HEK293 (cell line): ENCODE data around the gene SLC35F3.
A peak's percentile ranks its signal among the peaks of the same experiment; 100 is the strongest.

ENCODE experiments used
- BCL11B ChIP-seq: fragments of 450-650 bp; formaldehyde crosslinking; IDR thresholded peaks from 2 replicates; pipeline ENCODE4 v1.5.1; 2016; ENCODE audit warnings: low read depth, missing biosample characterization, missing genetic modification characterization
- CTCF ChIP-seq: fragments of 450-650 bp; formaldehyde crosslinking; IDR thresholded peaks from 2 replicates; pipeline ENCODE4 v1.5.1; 2016; ENCODE audit warnings: missing biosample characterization, missing genetic modification characterization
- EGR2 ChIP-seq: fragments of 450-650 bp; formaldehyde crosslinking; IDR thresholded peaks from 2 replicates; pipeline ENCODE4 v1.5.1; 2016; ENCODE audit warnings: low read depth, missing biosample characterization, missing genetic modification characterization
- KLF16 ChIP-seq: fragments of 450-650 bp; formaldehyde crosslinking; IDR thresholded peaks from 2 replicates; pipeline ENCODE4 v1.5.1; 2017; ENCODE audit warnings: missing biosample characterization, missing genetic modification characterization
- MYNN ChIP-seq: fragments of 450-650 bp; formaldehyde crosslinking; IDR thresholded peaks from 2 replicates; pipeline ENCODE4 v1.5.1; 2016; ENCODE audit warnings: missing biosample characterization, missing genetic modification characterization, borderline replicate concordance
- RBAK ChIP-seq: fragments of 450-650 bp; formaldehyde crosslinking; IDR thresholded peaks from 2 replicates; pipeline ENCODE4 v1.5.1; 2016; ENCODE audit warnings: missing biosample characterization, missing genetic modification characterization
- SP2 ChIP-seq: fragments of 450-650 bp; formaldehyde crosslinking; IDR thresholded peaks from 2 replicates; pipeline ENCODE4 v1.5.1; 2016; ENCODE audit warnings: missing biosample characterization, missing genetic modification characterization
- ZBTB10 ChIP-seq: fragments of 450-650 bp; formaldehyde crosslinking; IDR thresholded peaks from 2 replicates; pipeline ENCODE4 v1.5.1; 2016; ENCODE audit warnings: missing biosample characterization, missing genetic modification characterization
- ZBTB21 ChIP-seq: fragments of 450-650 bp; formaldehyde crosslinking; IDR thresholded peaks from 2 replicates; pipeline ENCODE4 v1.5.1; 2017; ENCODE audit warnings: missing biosample characterization, missing genetic modification characterization
- ZFP3 ChIP-seq: fragments of 450-650 bp; formaldehyde crosslinking; IDR thresholded peaks from 2 replicates; pipeline ENCODE4 v1.5.1; 2016; ENCODE audit warnings: low read depth, missing biosample characterization, missing genetic modification characterization
- ZNF121 ChIP-seq: fragments of 450-650 bp; formaldehyde crosslinking; IDR thresholded peaks from 2 replicates; pipeline ENCODE4 v1.5.1; 2016; ENCODE audit warnings: missing biosample characterization, missing genetic modification characterization
- ZNF157 ChIP-seq: fragments of 450-650 bp; formaldehyde crosslinking; IDR thresholded peaks from 2 replicates; pipeline ENCODE4 v1.5.1; 2016; ENCODE audit warnings: missing biosample characterization, missing genetic modification characterization
- ZNF211 ChIP-seq: fragments of 450-650 bp; formaldehyde crosslinking; IDR thresholded peaks from 2 replicates; pipeline ENCODE4 v1.5.1; 2016; ENCODE audit warnings: low read depth, missing biosample characterization, missing genetic modification characterization
- ZNF274 ChIP-seq, 2 experiments: fragments of 200-500 bp in 1 of 2; fragments of 450-650 bp in 1 of 2; sonication (Bioruptor generic) in 1 of 2; formaldehyde crosslinking in 1 of 2; IDR thresholded peaks; 2 replicates each; pipeline versions ENCODE4 v1.5.1 to v1.6.1; 2014 to 2016; ENCODE audit warnings: borderline replicate concordance in 1 of 2, inconsistent platforms in 1 of 2, low read length in 1 of 2, missing biosample characterization in 1 of 2, missing genetic modification characterization in 1 of 2
- ZNF354C ChIP-seq: fragments of 450-650 bp; formaldehyde crosslinking; IDR thresholded peaks from 2 replicates; pipeline ENCODE4 v1.5.1; 2016; ENCODE audit warnings: missing biosample characterization, missing genetic modification characterization, low read depth, borderline replicate concordance
- ZNF501 ChIP-seq: fragments of 450-650 bp; formaldehyde crosslinking; IDR thresholded peaks from 2 replicates; pipeline ENCODE4 v1.5.1; 2016; ENCODE audit warnings: missing biosample characterization, missing genetic modification characterization
- ZNF510 ChIP-seq: fragments of 450-650 bp; formaldehyde crosslinking; IDR thresholded peaks from 2 replicates; pipeline ENCODE4 v1.5.1; 2018; ENCODE audit warnings: mild to moderate bottlenecking, missing genetic modification characterization, missing biosample characterization; ENCODE audit not compliant: insufficient replicate concordance
- ZNF558 ChIP-seq: fragments of 450-650 bp; formaldehyde crosslinking; IDR thresholded peaks from 2 replicates; pipeline ENCODE4 v1.5.1; 2016; ENCODE audit warnings: missing biosample characterization, missing genetic modification characterization
- ZNF571 ChIP-seq: fragments of 450-650 bp; formaldehyde crosslinking; IDR thresholded peaks from 2 replicates; pipeline ENCODE4 v1.5.0; 2017; ENCODE audit warnings: missing biosample characterization, missing genetic modification characterization
- ZNF629 ChIP-seq: fragments of 450-650 bp; formaldehyde crosslinking; IDR thresholded peaks from 2 replicates; pipeline ENCODE4 v1.5.1; 2017; ENCODE audit warnings: missing biosample characterization, missing genetic modification characterization
- ZNF776 ChIP-seq: fragments of 450-650 bp; formaldehyde crosslinking; IDR thresholded peaks from 2 replicates; pipeline ENCODE4 v1.5.0; 2017; ENCODE audit warnings: missing biosample characterization, missing genetic modification characterization, borderline replicate concordance
- ZNF792 ChIP-seq: fragments of 450-650 bp; formaldehyde crosslinking; IDR thresholded peaks from 2 replicates; pipeline ENCODE4 v1.5.1; 2016; ENCODE audit warnings: missing biosample characterization, missing genetic modification characterization
- ZNF837 ChIP-seq: fragments of 450-650 bp; formaldehyde crosslinking; IDR thresholded peaks from 2 replicates; pipeline ENCODE4 v1.5.1; 2016; ENCODE audit warnings: missing biosample characterization, missing genetic modification characterization
- ZSCAN18 ChIP-seq: fragments of 450-650 bp; formaldehyde crosslinking; IDR thresholded peaks from 2 replicates; pipeline ENCODE4 v1.5.1; 2016; ENCODE audit warnings: missing biosample characterization, missing genetic modification characterization
- ZSCAN23 ChIP-seq: fragments of 450-650 bp; formaldehyde crosslinking; IDR thresholded peaks from 2 replicates; pipeline ENCODE4 v1.5.1; 2016; ENCODE audit warnings: missing biosample characterization, missing genetic modification characterization
- TF ChIP-seq, protein P1 (sequence below): fragments of 450-650 bp; formaldehyde crosslinking; IDR thresholded peaks from 2 replicates; pipeline ENCODE4 v1.5.1; 2017; ENCODE audit warnings: missing biosample characterization, missing genetic modification characterization
- TF ChIP-seq, protein P2 (sequence below): fragments of 450-650 bp; formaldehyde crosslinking; IDR thresholded peaks from 2 replicates; pipeline ENCODE4 v1.5.0; 2017; ENCODE audit warnings: missing biosample characterization, missing genetic modification characterization, borderline replicate concordance
- TF ChIP-seq, protein P3 (sequence below): sonication (generic); formaldehyde crosslinking; IDR thresholded peaks from 2 replicates; pipeline ENCODE4 v1.8.1; 2022; ENCODE audit warnings: mild to moderate bottlenecking, moderate library complexity, missing genetic modification reagents

SLC35F3 gene

DNA sequence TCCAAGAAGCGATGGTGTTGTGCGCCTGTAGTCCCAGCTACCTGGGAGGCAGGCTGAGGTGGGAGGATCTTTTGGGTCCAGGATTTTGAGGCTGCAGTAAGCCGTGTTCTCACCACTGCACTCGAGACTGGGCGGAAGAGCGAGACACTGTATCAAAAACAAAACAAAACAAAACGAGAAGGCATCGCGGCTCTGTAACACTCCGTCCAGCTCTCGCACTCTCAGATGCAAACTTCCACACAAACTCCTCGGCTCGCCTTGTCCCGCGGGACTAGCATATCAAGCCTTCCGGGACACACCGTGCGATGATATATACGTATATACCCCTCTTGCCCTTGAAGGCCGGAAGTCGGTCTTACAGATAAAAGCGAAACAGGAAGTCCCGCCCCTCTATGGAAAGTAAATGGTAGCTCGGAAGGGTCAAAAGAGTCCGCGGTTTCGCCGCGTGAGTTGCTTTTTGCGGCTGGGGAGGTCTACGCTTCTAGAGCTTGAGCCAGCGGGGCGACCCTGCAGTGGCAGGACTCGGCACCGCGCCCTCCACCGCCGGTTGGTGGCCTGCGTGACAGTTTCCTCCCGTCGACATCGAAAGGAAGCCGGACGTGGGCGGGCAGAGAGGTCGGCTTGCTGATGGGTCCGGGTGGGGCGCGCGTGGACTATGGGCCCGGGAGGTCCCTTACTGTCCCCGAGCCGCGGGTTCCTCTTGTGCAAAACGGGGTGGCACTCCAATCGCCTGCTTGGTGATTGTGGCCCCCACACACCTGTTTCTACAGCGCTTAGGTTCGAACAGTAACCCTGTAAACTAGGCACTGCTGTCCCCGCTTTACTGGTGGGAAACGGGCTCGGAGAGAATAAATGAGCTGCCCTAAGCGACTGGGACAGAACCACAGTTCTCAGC, 468.8 kb downstream of the SLC35F3 start, which contains the start of gene COA6 (continued):
- no peak for TF ChIP-seq ZNF211 (tag by site-specific recombination)
- TF ChIP-seq, protein P1, sequence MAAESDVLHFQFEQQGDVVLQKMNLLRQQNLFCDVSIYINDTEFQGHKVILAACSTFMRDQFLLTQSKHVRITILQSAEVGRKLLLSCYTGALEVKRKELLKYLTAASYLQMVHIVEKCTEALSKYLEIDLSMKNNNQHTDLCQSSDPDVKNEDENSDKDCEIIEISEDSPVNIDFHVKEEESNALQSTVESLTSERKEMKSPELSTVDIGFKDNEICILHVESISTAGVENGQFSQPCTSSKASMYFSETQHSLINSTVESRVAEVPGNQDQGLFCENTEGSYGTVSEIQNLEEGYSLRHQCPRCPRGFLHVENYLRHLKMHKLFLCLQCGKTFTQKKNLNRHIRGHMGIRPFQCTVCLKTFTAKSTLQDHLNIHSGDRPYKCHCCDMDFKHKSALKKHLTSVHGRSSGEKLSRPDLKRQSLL (tag by site-specific recombination): peak; percentile 47; the same call in 1 of the 2 replicates
- TF ChIP-seq ZSCAN23 (tag by site-specific recombination): peak; percentile 59; the same call in 1 of the 2 replicates
- TF ChIP-seq KLF16 (tag by site-specific recombination): peak; percentile 100
- TF ChIP-seq CTCF: peak; percentile 89
- peak; percentile 90 for TF ChIP-seq ZNF629 (tag by site-specific recombination)
- TF ChIP-seq ZNF157 (tag by site-specific recombination): no peak
- TF ChIP-seq MYNN (tag by site-specific recombination): no peak; the same call in 1 of the 2 replicates
- TF ChIP-seq ZNF837 (tag by site-specific recombination): no peak
- peak; percentile 98 for TF ChIP-seq ZNF501 (tag by site-specific recombination)
- TF ChIP-seq ZNF792 (tag by site-specific recombination): peak; percentile 69; the same call in 1 of the 2 replicates
- TF ChIP-seq RBAK (tag by site-specific recombination): no peak
- peak; percentile 72; the same call in 1 of the 2 replicates for TF ChIP-seq ZBTB21 (tag by site-specific recombination)
- peak; percentile 67 for TF ChIP-seq BCL11B (tag by site-specific recombination)
- TF ChIP-seq ZNF121 (tag by site-specific recombination): peak; percentile 95
- peak; percentile 92 for TF ChIP-seq EGR2
- no peak for TF ChIP-seq ZFP3
- TF ChIP-seq SP2 (tag by site-specific recombination): peak; percentile 92
- TF ChIP-seq ZNF510 (tag by site-specific recombination): no peak
- TF ChIP-seq ZNF354C (tag by site-specific recombination): no peak
- TF ChIP-seq, protein P2, sequence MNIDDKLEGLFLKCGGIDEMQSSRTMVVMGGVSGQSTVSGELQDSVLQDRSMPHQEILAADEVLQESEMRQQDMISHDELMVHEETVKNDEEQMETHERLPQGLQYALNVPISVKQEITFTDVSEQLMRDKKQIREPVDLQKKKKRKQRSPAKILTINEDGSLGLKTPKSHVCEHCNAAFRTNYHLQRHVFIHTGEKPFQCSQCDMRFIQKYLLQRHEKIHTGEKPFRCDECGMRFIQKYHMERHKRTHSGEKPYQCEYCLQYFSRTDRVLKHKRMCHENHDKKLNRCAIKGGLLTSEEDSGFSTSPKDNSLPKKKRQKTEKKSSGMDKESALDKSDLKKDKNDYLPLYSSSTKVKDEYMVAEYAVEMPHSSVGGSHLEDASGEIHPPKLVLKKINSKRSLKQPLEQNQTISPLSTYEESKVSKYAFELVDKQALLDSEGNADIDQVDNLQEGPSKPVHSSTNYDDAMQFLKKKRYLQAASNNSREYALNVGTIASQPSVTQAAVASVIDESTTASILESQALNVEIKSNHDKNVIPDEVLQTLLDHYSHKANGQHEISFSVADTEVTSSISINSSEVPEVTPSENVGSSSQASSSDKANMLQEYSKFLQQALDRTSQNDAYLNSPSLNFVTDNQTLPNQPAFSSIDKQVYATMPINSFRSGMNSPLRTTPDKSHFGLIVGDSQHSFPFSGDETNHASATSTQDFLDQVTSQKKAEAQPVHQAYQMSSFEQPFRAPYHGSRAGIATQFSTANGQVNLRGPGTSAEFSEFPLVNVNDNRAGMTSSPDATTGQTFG (tag by site-specific recombination): no peak
- TF ChIP-seq ZNF558: no peak; the same call in 1 of the 2 replicates
- no peak for TF ChIP-seq ZNF776 (tag by site-specific recombination)
- no peak for TF ChIP-seq ZNF274 (IDR thresholded peaks at IDR 0.05; ENCODE audit: low read length)
- no peak for TF ChIP-seq ZNF274 (tag by site-specific recombination; IDR thresholded peaks at IDR 0.05; ENCODE audit: borderline replicate concordance)
- no peak for TF ChIP-seq ZNF571 (tag by site-specific recombination)
- TF ChIP-seq ZBTB10 (tag by site-specific recombination): peak; percentile 67
- peak; percentile 53; the same call in 1 of the 2 replicates for TF ChIP-seq ZSCAN18
- TF ChIP-seq, protein P3, sequence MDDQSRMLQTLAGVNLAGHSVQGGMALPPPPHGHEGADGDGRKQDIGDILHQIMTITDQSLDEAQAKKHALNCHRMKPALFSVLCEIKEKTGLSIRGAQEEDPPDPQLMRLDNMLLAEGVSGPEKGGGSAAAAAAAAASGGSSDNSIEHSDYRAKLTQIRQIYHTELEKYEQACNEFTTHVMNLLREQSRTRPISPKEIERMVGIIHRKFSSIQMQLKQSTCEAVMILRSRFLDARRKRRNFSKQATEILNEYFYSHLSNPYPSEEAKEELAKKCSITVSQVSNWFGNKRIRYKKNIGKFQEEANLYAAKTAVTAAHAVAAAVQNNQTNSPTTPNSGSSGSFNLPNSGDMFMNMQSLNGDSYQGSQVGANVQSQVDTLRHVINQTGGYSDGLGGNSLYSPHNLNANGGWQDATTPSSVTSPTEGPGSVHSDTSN (CRISPR knock-in tag): 0 out of 2 replicates have a peak, but pooled peaks have one; percentile 73
